HUES48 (cell line): ENCODE data around the gene CDKN2B.

Source experiments
- H3K27ac ChIP-seq: one replicate; pipeline ENCODE4 v1.7.0; 2013; ENCODE audit warnings: low read depth, low read length, inconsistent platforms
- H3K27me3 ChIP-seq: 2 replicates; pipeline ENCODE4 v1.6.1; 2013; ENCODE audit warnings: mild to moderate bottlenecking, low read length; ENCODE audit not compliant: control insufficient read depth, insufficient read depth
- H3K36me3 ChIP-seq: 2 replicates; pipeline ENCODE4 v1.6.1; 2013; ENCODE audit warnings: low read length; ENCODE audit not compliant: control insufficient read depth, insufficient read depth
- H3K4me1 ChIP-seq: 2 replicates; pipeline ENCODE4 v1.6.1; 2013; ENCODE audit warnings: mild to moderate bottlenecking, low read length; ENCODE audit not compliant: control insufficient read depth, insufficient read depth
- H3K4me3 ChIP-seq: 2 replicates; pipeline ENCODE4 v1.5.1; 2013; ENCODE audit warnings: mild to moderate bottlenecking, low read depth, low read length
- H3K9ac ChIP-seq: 2 replicates; pipeline ENCODE4 v1.6.1; 2013; ENCODE audit warnings: mild to moderate bottlenecking, low read depth, low read length, moderate library complexity
- H3K9me3 ChIP-seq: 2 replicates; pipeline ENCODE4 v1.6.1; 2013; ENCODE audit warnings: low read length; ENCODE audit not compliant: control insufficient read depth, insufficient read depth

CDKN2B gene

GRCh38 chr9:21982391-21982790 is 26.7 kb downstream of the CDKN2B start:
- Histone ChIP-seq H3K27me3 (peaks cover 96% of the 10 kb centered on the region), H3K27ac (no peak overlapping the region), H3K4me3 (no peak overlapping the region), H3K4me1 (no peaks in the 10 kb centered on the region), H3K9me3 (no peaks in the 10 kb centered on the region), H3K9ac (no peak overlapping the region), H3K36me3 (no peaks in the 10 kb centered on the region)

GRCh38 chr9:21976334-21976875 is 32.7 kb downstream of the CDKN2B start:
- H3K4me1 ChIP-seq, result peaks cover 11% of the 10 kb centered on the region; the same call in 1 of the 2 replicates
- no peak overlapping the region for H3K9ac ChIP-seq
- no peak overlapping the region for H3K4me3 ChIP-seq
- no peak overlapping the region for H3K27ac ChIP-seq
- H3K9me3 ChIP-seq, result no peaks in the 10 kb centered on the region
- H3K27me3 ChIP-seq, result peaks cover 95% of the 10 kb centered on the region
- no peaks in the 10 kb centered on the region for H3K36me3 ChIP-seq

DNA sequence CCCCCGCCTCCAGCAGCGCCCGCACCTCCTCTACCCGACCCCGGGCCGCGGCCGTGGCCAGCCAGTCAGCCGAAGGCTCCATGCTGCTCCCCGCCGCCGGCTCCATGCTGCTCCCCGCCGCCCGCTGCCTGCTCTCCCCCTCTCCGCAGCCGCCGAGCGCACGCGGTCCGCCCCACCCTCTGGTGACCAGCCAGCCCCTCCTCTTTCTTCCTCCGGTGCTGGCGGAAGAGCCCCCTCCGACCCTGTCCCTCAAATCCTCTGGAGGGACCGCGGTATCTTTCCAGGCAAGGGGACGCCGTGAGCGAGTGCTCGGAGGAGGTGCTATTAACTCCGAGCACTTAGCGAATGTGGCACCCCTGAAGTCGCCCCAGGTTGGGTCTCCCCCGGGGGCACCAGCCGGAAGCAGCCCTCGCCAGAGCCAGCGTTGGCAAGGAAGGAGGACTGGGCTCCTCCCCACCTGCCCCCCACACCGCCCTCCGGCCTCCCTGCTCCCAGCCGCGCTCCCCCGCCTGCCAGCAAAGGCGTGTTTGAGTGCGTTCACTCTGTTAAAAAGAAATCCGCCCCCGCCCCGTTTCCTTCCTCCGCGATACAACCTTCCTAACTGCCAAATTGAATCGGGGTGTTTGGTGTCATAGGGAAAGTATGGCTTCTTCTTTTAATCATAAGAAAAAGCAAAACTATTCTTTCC is 34.2 kb downstream of the CDKN2B start:
- Histone ChIP-seq H3K4me3 (peak overlapping the region; percentile 70), H3K36me3 (no peaks in the 10 kb centered on the region), H3K27ac (no peak overlapping the region), H3K9ac (no peak overlapping the region), H3K9me3 (no peaks in the 10 kb centered on the region), H3K4me1 (peaks cover 21% of the 10 kb centered on the region), H3K27me3 (peaks cover 99% of the 10 kb centered on the region)

GRCh38 chr9:21974343-21974721 is 34.8 kb downstream of the CDKN2B start:
- H3K4me3 ChIP-seq, result peak overlapping the region; percentile 70
- no peak overlapping the region for H3K9ac ChIP-seq
- H3K36me3 ChIP-seq, result no peaks in the 10 kb centered on the region
- H3K4me1 ChIP-seq, result peaks cover 23% of the 10 kb centered on the region
- no peaks in the 10 kb centered on the region for H3K9me3 ChIP-seq
- no peak overlapping the region for H3K27ac ChIP-seq
- peaks cover 99% of the 10 kb centered on the region for H3K27me3 ChIP-seq

- H3K4me1 ChIP-seq, result peaks cover 27% of the 10 kb centered on the region
- no peak overlapping the region for H3K9ac ChIP-seq
- no peak overlapping the region for H3K27ac ChIP-seq
- no peaks in the 10 kb centered on the region for H3K9me3 ChIP-seq
- no peak overlapping the region for H3K4me3 ChIP-seq
- no peaks in the 10 kb centered on the region for H3K36me3 ChIP-seq
- peaks cover 99% of the 10 kb centered on the region for H3K27me3 ChIP-seq
Measured at GRCh38 chr9:21972361-21972760, 36.7 kb downstream of the CDKN2B start.

GRCh38 chr9:21970800-21971640 is 38.1 kb downstream of the CDKN2B start:
- H3K27ac ChIP-seq, result no peak overlapping the region
- no peak overlapping the region for H3K9ac ChIP-seq
- peak overlapping the region; percentile 24; the same call in 1 of the 2 replicates for H3K4me3 ChIP-seq
- no peaks in the 10 kb centered on the region for H3K9me3 ChIP-seq
- H3K4me1 ChIP-seq, result peaks cover 29% of the 10 kb centered on the region
- peaks cover 99% of the 10 kb centered on the region for H3K27me3 ChIP-seq
- H3K36me3 ChIP-seq, result no peaks in the 10 kb centered on the region

DNA sequence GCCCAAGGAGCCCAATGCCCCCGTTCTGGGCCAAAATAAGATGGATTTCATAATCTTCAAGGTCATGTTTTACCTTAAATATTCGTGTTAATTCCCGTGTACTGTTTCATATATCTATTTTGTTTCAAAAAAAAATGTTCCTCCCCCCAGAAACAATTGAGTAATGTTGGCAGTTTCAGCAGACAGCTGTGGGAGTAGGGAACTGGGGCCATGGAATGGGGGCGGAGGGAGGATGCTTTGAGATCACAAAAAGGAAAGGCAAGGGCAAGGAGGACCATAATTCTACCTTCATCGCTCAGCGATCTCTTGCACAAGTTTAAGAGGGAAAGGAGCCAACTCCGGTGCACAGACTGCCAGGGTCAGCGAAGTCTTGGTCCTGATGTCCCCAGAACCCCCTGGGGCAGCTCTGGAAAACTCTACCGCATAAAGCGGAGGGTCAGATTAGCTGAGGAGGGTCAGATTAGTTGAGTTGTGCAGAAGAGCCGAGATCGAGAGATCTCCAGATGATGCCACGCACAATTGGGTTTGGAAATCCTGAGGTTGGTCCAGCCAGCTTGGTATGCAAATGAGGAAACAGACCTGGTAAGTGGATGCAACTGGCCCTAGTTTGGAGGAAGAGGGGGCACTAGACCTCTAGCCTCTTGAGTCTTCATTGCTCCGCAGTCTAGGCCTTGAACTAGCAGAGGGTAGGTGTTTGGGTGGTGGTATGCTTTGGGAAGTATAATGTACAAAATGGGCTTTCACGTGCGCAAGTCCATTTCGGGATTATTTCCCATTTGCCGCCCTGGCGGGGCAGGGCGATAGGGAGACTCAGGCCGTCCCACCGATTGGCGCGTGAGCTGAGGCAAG is 38.9 kb downstream of the CDKN2B start:
- Histone ChIP-seq H3K27me3 (peaks cover 99% of the 10 kb centered on the region), H3K4me1 (peaks cover 25% of the 10 kb centered on the region), H3K9ac (no peak overlapping the region), H3K4me3 (no peak overlapping the region), H3K36me3 (no peaks in the 10 kb centered on the region), H3K9me3 (no peaks in the 10 kb centered on the region), H3K27ac (no peak overlapping the region)

DNA sequence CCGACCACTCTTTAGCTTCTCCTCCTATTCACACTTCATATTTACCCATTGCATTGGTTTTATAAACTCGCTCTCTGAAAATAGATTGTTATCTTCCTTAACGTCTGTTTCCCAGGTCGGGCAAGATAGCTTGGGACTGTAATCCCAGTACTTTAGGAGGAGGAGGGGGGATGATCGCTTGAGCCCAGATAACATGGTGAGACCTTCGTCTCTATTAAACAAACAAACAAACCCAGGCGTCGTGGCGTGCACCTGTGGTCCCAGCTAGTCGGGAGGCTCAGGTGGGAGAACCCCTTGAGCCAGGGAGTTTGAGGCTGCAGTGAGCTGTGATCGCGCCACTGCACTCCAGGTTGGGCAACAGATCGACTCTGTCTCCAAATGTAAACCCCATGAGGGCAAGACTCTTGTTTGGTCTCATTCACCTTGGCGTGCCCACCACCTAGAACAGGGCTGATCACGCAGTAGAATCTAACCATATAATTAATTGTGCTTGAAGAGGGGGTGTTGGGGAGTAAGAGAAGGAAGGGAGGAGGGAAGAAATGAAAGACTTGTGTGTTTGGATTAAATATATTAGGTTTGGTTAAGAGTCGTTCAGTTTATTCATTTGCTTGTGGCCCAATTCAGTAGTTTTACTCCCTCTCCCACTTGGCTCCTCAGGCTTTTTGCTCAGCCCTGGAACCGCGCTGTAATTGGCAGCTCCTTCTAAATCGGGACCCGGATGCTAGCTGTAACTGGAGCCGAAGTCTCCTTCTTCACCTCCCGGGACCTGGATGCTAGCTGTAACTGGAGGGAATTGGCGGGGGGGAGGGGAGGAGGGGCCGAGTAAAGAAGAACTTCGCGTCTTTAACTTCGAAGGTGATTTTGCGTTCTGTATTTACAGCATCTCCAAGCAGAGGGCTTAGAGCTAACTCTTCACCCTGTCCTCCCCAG is 39.8 kb downstream of the CDKN2B start:
- Histone ChIP-seq H3K9me3 (no peaks in the 10 kb centered on the region), H3K27me3 (peaks cover 100% of the 10 kb centered on the region), H3K4me1 (peaks cover 25% of the 10 kb centered on the region), H3K36me3 (no peaks in the 10 kb centered on the region), H3K4me3 (no peak overlapping the region), H3K9ac (no peak overlapping the region), H3K27ac (no peak overlapping the region)

DNA sequence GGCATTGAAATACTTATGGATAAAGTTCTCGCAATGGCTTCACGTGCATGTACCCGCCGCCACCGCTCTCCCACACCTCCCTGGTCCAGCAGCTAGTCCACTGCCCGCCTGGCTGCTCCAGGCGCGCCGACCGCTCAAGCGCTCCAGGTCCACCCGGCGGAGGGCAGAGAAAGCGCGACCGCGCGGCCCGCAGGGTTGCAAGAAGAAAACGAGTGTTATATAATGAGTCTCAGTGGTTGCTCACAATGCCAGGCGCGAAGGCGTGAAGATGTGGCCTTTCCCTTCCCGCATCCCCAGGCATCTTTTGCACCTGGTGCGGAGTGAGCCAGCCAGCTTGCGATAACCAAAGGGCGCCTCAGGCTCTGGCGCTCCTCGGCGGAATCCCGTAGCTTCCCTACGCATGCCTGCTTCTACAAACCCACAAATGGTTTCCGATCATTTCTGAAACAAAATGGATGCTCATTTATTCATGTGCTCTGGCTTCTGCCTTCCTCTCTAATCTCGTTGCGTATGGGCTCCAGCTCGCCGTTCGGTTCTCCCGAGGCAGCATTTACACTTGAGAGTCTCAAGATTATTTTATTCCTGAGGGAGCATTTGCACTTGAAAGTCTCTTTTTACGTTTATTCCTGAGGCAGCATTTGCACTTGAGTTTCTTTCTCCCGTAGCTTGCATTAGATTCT is 40.6 kb downstream of the CDKN2B start:
- Histone ChIP-seq H3K9ac (no peak overlapping the region), H3K27ac (no peak overlapping the region), H3K27me3 (peaks cover 100% of the 10 kb centered on the region), H3K4me3 (no peak overlapping the region), H3K9me3 (no peaks in the 10 kb centered on the region), H3K4me1 (peaks cover 22% of the 10 kb centered on the region), H3K36me3 (no peaks in the 10 kb centered on the region)
